Mesendoderm (in vitro differentiated cells): ENCODE measurements around the gene RCOR2.
A peak's percentile ranks its signal among the peaks of the same experiment; 100 is the strongest.

Experiments used
- DNase-seq: peaks from one replicate; pipeline ENCODE4 v3.0.0; 2013
- H2AK5ac ChIP-seq: 2 replicates; pipeline ENCODE4 v1.6.1; 2013; ENCODE audit warnings: low read length, inconsistent platforms
- H2BK120ac ChIP-seq: 2 replicates; pipeline ENCODE4 v1.6.1; 2013; ENCODE audit warnings: low read depth, mild to moderate bottlenecking, low read length, moderate library complexity, mixed read lengths
- H2BK15ac ChIP-seq: replicated peaks from 2 replicates; pipeline ENCODE4 v1.6.1; 2013; ENCODE audit warnings: low read depth, mild to moderate bottlenecking, moderate library complexity
- H2BK5ac ChIP-seq: 2 replicates; pipeline ENCODE4 v1.6.1; 2013; ENCODE audit warnings: low read length, inconsistent platforms
- H3K18ac ChIP-seq: 2 replicates; pipeline ENCODE4 v1.6.1; 2013; ENCODE audit warnings: mild to moderate bottlenecking, low read length, mixed read lengths
- H3K23ac ChIP-seq: one replicate; pipeline ENCODE4 v1.6.1; 2013; ENCODE audit warnings: low read length
- H3K27ac ChIP-seq: 2 replicates; pipeline ENCODE4 v1.5.1; 2013; ENCODE audit warnings: low read depth, mild to moderate bottlenecking, inconsistent platforms, low read length, moderate library complexity
- H3K27me3 ChIP-seq: 2 replicates; pipeline ENCODE4 v1.6.1; 2013; ENCODE audit warnings: low read length, control low read depth, mild to moderate bottlenecking, inconsistent platforms; ENCODE audit not compliant: insufficient read depth, poor library complexity
- H3K36me3 ChIP-seq: 2 replicates; pipeline ENCODE4 v1.6.1; 2013; ENCODE audit warnings: low read length, inconsistent platforms; ENCODE audit not compliant: control insufficient read depth, insufficient read depth
- H3K4ac ChIP-seq: one replicate; pipeline ENCODE4 v1.6.1; 2013; ENCODE audit warnings: low read depth, mild to moderate bottlenecking, low read length, moderate library complexity
- H3K4me1 ChIP-seq: 2 replicates; pipeline ENCODE4 v1.6.1; 2013; ENCODE audit warnings: low read depth, low read length, inconsistent platforms; ENCODE audit not compliant: control insufficient read depth
- H3K4me2 ChIP-seq: 2 replicates; pipeline ENCODE4 v1.6.1; 2013; ENCODE audit warnings: low read length
- H3K4me3 ChIP-seq: 2 replicates; pipeline ENCODE4 v1.5.1; 2013; ENCODE audit warnings: mild to moderate bottlenecking, low read length
- H3K56ac ChIP-seq: one replicate; pipeline ENCODE4 v1.6.1; 2013; ENCODE audit warnings: low read length
- H3K79me1 ChIP-seq: 2 replicates; pipeline ENCODE4 v1.6.1; 2013; ENCODE audit warnings: low read length, inconsistent platforms
- H3K79me2 ChIP-seq: 2 replicates; pipeline ENCODE4 v1.6.1; 2013; ENCODE audit warnings: mild to moderate bottlenecking, low read length; ENCODE audit not compliant: control insufficient read depth, insufficient read depth
- H3K9ac ChIP-seq: 2 replicates; pipeline ENCODE4 v1.6.1; 2013; ENCODE audit warnings: low read length, inconsistent platforms
- H4K5ac ChIP-seq: one replicate; pipeline ENCODE4 v1.6.1; 2013; ENCODE audit warnings: low read length
- H4K8ac ChIP-seq: one replicate; pipeline ENCODE4 v1.6.1; 2013; ENCODE audit warnings: low read depth, mild to moderate bottlenecking, control low read depth, low read length, moderate library complexity
- WGBS: extraction: QIAGEN DNeasy Blood & Tissue Kit; methylation state at CpG from one replicate; pipeline ENCODE4 v1.1.7; 2013; ENCODE audit warnings: low lambda C conversion rate, missing lambda C conversion rate; ENCODE audit not compliant: insufficient coverage; ENCODE audit errors: extremely low coverage; 5-methylcytosine and 5-hydroxymethylcytosine counted together

RCOR2 gene

GRCh38 chr11:63873311-63873710 lies 43.7 kb downstream of the RCOR2 start:
- H3K27me3 ChIP-seq = no peaks in the 10 kb centered on the region
- H4K5ac ChIP-seq = no peak overlapping the region
- no peak overlapping the region for H3K27ac ChIP-seq
- H3K9ac ChIP-seq = no peak overlapping the region
- no CpG with 5 or more reads among the region's 5 CpGs for WGBS
- H3K4me1 ChIP-seq = peaks cover 13% of the 10 kb centered on the region
- no peak overlapping the region for H2BK120ac ChIP-seq
- no peak overlapping the region for H3K18ac ChIP-seq
- no peak overlapping the region for H3K4me3 ChIP-seq
- H3K23ac ChIP-seq = no peak overlapping the region
- no peak overlapping the region for H3K4ac ChIP-seq
- no peak overlapping the region for H2BK5ac ChIP-seq
- H3K36me3 ChIP-seq = no peaks in the 10 kb centered on the region
- peaks cover 69% of the 10 kb centered on the region for H3K79me2 ChIP-seq
- peaks cover 52% of the 10 kb centered on the region for H3K79me1 ChIP-seq
- H3K56ac ChIP-seq = no peak overlapping the region
- no peak for DNase-seq
- H2BK15ac ChIP-seq = no peak overlapping the region
- no peak overlapping the region for H2AK5ac ChIP-seq
- H3K4me2 ChIP-seq = no peak overlapping the region
- no peak overlapping the region for H4K8ac ChIP-seq

GRCh38 chr11:63872800-63873197 lies 44.2 kb downstream of the RCOR2 start:
- Histone ChIP-seq H4K8ac (no peak overlapping the region), H3K4me2 (no peak overlapping the region)

DNA sequence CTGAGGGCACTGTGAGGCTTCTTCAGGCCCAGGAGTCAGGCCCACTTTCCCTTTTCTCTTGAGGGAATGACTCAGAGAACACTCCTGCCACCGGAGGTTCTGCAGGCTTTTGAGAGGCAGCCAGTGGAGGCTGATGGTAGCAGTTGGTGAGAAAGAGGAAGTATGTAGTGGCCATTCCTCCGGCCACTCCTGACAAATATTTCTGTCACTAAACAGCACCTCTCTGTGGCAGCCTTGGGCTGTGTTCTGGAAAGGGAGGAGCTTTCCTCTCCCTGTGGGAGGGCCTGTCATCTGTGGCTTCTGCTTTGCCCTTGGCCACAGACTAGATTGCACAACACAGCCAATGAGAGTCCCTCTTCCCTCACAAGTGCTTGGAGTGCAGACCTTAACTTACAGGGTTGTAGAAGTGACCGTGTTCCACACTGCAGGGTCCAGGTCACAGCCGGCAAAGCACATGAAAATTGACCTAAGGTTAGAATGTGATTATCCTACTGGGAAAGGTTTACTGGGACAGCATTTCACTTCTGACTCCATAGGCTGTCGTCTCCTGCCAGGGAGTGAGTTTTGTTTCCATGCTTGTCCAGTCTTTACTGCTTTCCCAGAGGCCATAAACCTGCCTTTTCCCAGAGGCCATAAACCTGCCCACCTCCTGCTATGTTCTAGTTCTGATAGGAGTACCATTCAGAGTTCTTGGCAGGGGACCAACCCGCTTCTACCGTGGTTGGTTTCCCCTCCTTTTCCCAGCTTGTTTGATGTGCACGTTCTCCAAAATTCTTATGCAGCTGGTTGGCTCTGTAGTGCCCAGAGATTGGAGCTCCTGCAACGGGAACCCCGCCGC lies 44.8 kb downstream of the RCOR2 start:
- H4K5ac ChIP-seq = no peak overlapping the region
- peak; percentile 94 for DNase-seq
- peak overlapping the region; percentile 15 for H3K56ac ChIP-seq
- no CpG with 5 or more reads among the region's 11 CpGs for WGBS
- no peak overlapping the region for H2BK120ac ChIP-seq
- H3K79me2 ChIP-seq = peaks cover 72% of the 10 kb centered on the region
- H2AK5ac ChIP-seq = no peak overlapping the region
- H3K36me3 ChIP-seq = no peaks in the 10 kb centered on the region
- no peak overlapping the region for H3K9ac ChIP-seq
- no peak overlapping the region for H3K27ac ChIP-seq
- H3K4me2 ChIP-seq = no peak overlapping the region
- no peak overlapping the region for H3K23ac ChIP-seq
- no peak overlapping the region for H3K4me3 ChIP-seq
- peaks cover 15% of the 10 kb centered on the region for H3K4me1 ChIP-seq
- no peak overlapping the region for H2BK5ac ChIP-seq
- H3K18ac ChIP-seq = no peak overlapping the region
- H2BK15ac ChIP-seq = no peak overlapping the region
- no peak overlapping the region for H3K4ac ChIP-seq
- no peak overlapping the region for H4K8ac ChIP-seq
- H3K79me1 ChIP-seq = peaks cover 51% of the 10 kb centered on the region
- no peaks in the 10 kb centered on the region for H3K27me3 ChIP-seq

More at GRCh38 chr11:63872800-63873197, 44.2 kb downstream of the RCOR2 start:
- H3K4me3 ChIP-seq = no peak overlapping the region
- H3K79me1 ChIP-seq = peaks cover 50% of the 10 kb centered on the region
- H2BK120ac ChIP-seq = no peak overlapping the region
- H3K18ac ChIP-seq = no peak overlapping the region
- H3K36me3 ChIP-seq = no peaks in the 10 kb centered on the region
- peaks cover 67% of the 10 kb centered on the region for H3K79me2 ChIP-seq
- no peak overlapping the region for H3K23ac ChIP-seq
- H2BK15ac ChIP-seq = no peak overlapping the region
- no peak overlapping the region for H2AK5ac ChIP-seq
- H4K5ac ChIP-seq = no peak overlapping the region
- no peak overlapping the region for H3K4ac ChIP-seq
- no peak overlapping the region for H3K9ac ChIP-seq
- DNase-seq = no peak
- peaks cover 13% of the 10 kb centered on the region for H3K4me1 ChIP-seq
- no peak overlapping the region for H2BK5ac ChIP-seq
- no CpG with 5 or more reads among the region's 5 CpGs for WGBS
- peak overlapping the region; percentile 3 for H3K56ac ChIP-seq
- H3K27me3 ChIP-seq = no peaks in the 10 kb centered on the region
- H3K27ac ChIP-seq = no peak overlapping the region

- H3K27ac ChIP-seq = no peak overlapping the region
- H2BK120ac ChIP-seq = no peak overlapping the region
- no peak overlapping the region for H3K4me2 ChIP-seq
- no peak overlapping the region for H4K8ac ChIP-seq
- no peak overlapping the region for H3K23ac ChIP-seq
- H3K79me1 ChIP-seq = peaks cover 42% of the 10 kb centered on the region
- H3K4ac ChIP-seq = no peak overlapping the region
- no peak overlapping the region for H3K18ac ChIP-seq
- H3K4me3 ChIP-seq = no peak overlapping the region
- no peak overlapping the region for H2BK5ac ChIP-seq
- WGBS = no CpG with 5 or more reads among the region's 14 CpGs
- DNase-seq = no peak
- no peak overlapping the region for H2AK5ac ChIP-seq
- H3K9ac ChIP-seq = no peak overlapping the region
- H3K56ac ChIP-seq = no peak overlapping the region
- H3K79me2 ChIP-seq = peaks cover 67% of the 10 kb centered on the region
- H4K5ac ChIP-seq = no peak overlapping the region
- no peaks in the 10 kb centered on the region for H3K36me3 ChIP-seq
- no peak overlapping the region for H2BK15ac ChIP-seq
- peaks cover 18% of the 10 kb centered on the region for H3K4me1 ChIP-seq
- H3K27me3 ChIP-seq = no peaks in the 10 kb centered on the region
Measured at GRCh38 chr11:63870351-63871140, 46.4 kb downstream of the RCOR2 start.

GRCh38 chr11:63869683-63870082 lies 47.3 kb downstream of the RCOR2 start:
- H3K56ac ChIP-seq = no peak overlapping the region
- no peak overlapping the region for H3K4me2 ChIP-seq
- H3K4me1 ChIP-seq = peaks cover 21% of the 10 kb centered on the region
- H3K18ac ChIP-seq = no peak overlapping the region
- no peak for DNase-seq
- no peak overlapping the region for H4K5ac ChIP-seq
- no peak overlapping the region for H2BK5ac ChIP-seq
- H4K8ac ChIP-seq = no peak overlapping the region
- H2AK5ac ChIP-seq = no peak overlapping the region
- WGBS = no CpG with 5 or more reads among the region's 8 CpGs
- H3K23ac ChIP-seq = no peak overlapping the region
- H3K27me3 ChIP-seq = no peaks in the 10 kb centered on the region
- H3K4ac ChIP-seq = no peak overlapping the region
- H2BK120ac ChIP-seq = no peak overlapping the region
- H3K27ac ChIP-seq = no peak overlapping the region
- peaks cover 69% of the 10 kb centered on the region for H3K79me2 ChIP-seq
- no peaks in the 10 kb centered on the region for H3K36me3 ChIP-seq
- H3K79me1 ChIP-seq = peaks cover 45% of the 10 kb centered on the region
- H3K9ac ChIP-seq = no peak overlapping the region
- H2BK15ac ChIP-seq = no peak overlapping the region
- no peak overlapping the region for H3K4me3 ChIP-seq
